Testis (tissue), 3 donors: ENCODE results near the gene NAPB. TPM values are rescaled to one million over a fixed set of nuclear protein-coding genes. Genes with fewer than 3 reads are reported as not detected.

ENCODE experiments used
- DNase-seq: peaks from one replicate; pipeline ENCODE4 v3.0.0-alpha.2; 2019
- H3K27ac ChIP-seq, 2 donors: fragments of 200-600 bp; sonication (generic); one replicate each; pipeline ENCODE4 v1.5.1; 2019
- H3K27me3 ChIP-seq: fragments of 200-600 bp; sonication (generic); one replicate; pipeline ENCODE4 v1.5.1; 2019
- H3K36me3 ChIP-seq: fragments of 200-600 bp; sonication (generic); one replicate; pipeline ENCODE4 v1.5.1; 2017; ENCODE audit warnings: low read depth; ENCODE audit errors: missing control alignments
- H3K4me1 ChIP-seq: fragments of 200-600 bp; sonication (generic); one replicate; pipeline ENCODE4 v1.5.1; 2019
- H3K4me3 ChIP-seq, 2 donors: fragments of 200-600 bp; sonication (generic); one replicate each; pipeline ENCODE4 v1.5.1; 2017 to 2019
- H3K9me3 ChIP-seq: fragments of 200-600 bp; sonication (generic); one replicate; pipeline ENCODE4 v1.5.1; 2017
- CTCF ChIP-seq, 3 experiments: fragments of 450-650 bp in 2 of 3; fragments of 200-600 bp in 1 of 3; sonication (generic) in 1 of 3; IDR thresholded peaks; one replicate each; pipeline ENCODE4 v1.5.1; 2016 to 2019; ENCODE audit warnings: antibody characterized with exemption in 3 of 3, mild to moderate bottlenecking in 2 of 3, moderate library complexity in 1 of 3
- POLR2A ChIP-seq: fragments of 450-650 bp; IDR thresholded peaks from one replicate; pipeline ENCODE4 v1.6.1; 2017; ENCODE audit warnings: antibody characterized with exemption, mild to moderate bottlenecking, moderate library complexity
- WGBS, 2 donors: methylation state at CpG; one replicate each; pipeline ENCODE4 v1.1.5; 2018; 5-methylcytosine and 5-hydroxymethylcytosine counted together
- intact Hi-C: fragments of 100-400 bp; cut with DNase I; formaldehyde crosslinking; loops from one replicate; pipeline ENCODE4 v1.15.1; 2023; ENCODE audit warnings: low total_unique reads
- polyA plus RNA-seq: library from polyadenylated mRNA; stranded (reverse); fragments of 350-450 nt; fragmentation: Illumina TruSeq; extraction: RNeasy Lipid Tissue Mini Kit (QIAGEN cat#74804); gene quantifications from one replicate; pipeline ENCODE4 v1.2.3, GENCODE V29; 2014; ENCODE audit warnings: low read depth, low replicate concordance; ENCODE audit not compliant: insufficient read depth
- total RNA-seq, 2 donors: library from RNA; depleted of rRNA; stranded (reverse); fragments of >200 nt; gene quantifications; one replicate each; pipeline ENCODE4 v1.2.3, GENCODE V29; 2016

Gene NAPB
- total and polyA plus RNA-seq, 3 donors from 2014 or later, result 14.7 to 40.4 (median 37.8) TPM

- no peak overlapping the region for H3K27ac ChIP-seq
- no peaks in the 10 kb centered on the region for H3K36me3 ChIP-seq
- no peak for DNase-seq
- intact Hi-C loops, result no loop called here
- no peak overlapping the region for H3K4me3 ChIP-seq
- no peak for TF ChIP-seq POLR2A
- TF ChIP-seq CTCF (IDR thresholded peaks at IDR 0.05), result no peak
- 79 to 91% methylated on average over 3 of the region's 3 CpGs for WGBS, 2 donors
- peaks cover 8% of the 10 kb centered on the region for H3K4me1 ChIP-seq
- no peaks in the 10 kb centered on the region for H3K27me3 ChIP-seq
- H3K9me3 ChIP-seq, result no peaks in the 10 kb centered on the region
These were observed 50.4 kb downstream of the NAPB start for GRCh38 chr20:23370873-23371272.

- no peak for DNase-seq
- no peak for TF ChIP-seq POLR2A
- no peak for TF ChIP-seq CTCF (IDR thresholded peaks at IDR 0.05)
These were observed 51.0 kb downstream of the NAPB start for GRCh38 chr20:23370274-23370673.

GRCh38 chr20:23369072-23369823 is 52.0 kb downstream of the NAPB start:
- DNase-seq, result no peak
- Histone ChIP-seq H3K4me3 (no peak overlapping the region), H3K9me3 (no peaks in the 10 kb centered on the region), H3K4me1 (peaks cover 24% of the 10 kb centered on the region), H3K36me3 (no peaks in the 10 kb centered on the region), H3K27ac (no peak overlapping the region), H3K27me3 (no peaks in the 10 kb centered on the region)
- intact Hi-C loops, result no loop called here
- TF ChIP-seq POLR2A (no peak), CTCF (IDR thresholded peaks at IDR 0.05) (no peak)
- 92 to 94% methylated on average over 14 of the region's 14 CpGs for WGBS, 2 donors

More at GRCh38 chr20:23370274-23370673, 51.0 kb downstream of the NAPB start:
- no peaks in the 10 kb centered on the region for H3K9me3 ChIP-seq
- 89 to 90% methylated on average over 5 of the region's 5 CpGs for WGBS, 2 donors
- peaks cover 14% of the 10 kb centered on the region for H3K4me1 ChIP-seq
- H3K27me3 ChIP-seq, result no peaks in the 10 kb centered on the region
- intact Hi-C loops, result no loop called here
- no peak overlapping the region for H3K4me3 ChIP-seq
- no peaks in the 10 kb centered on the region for H3K36me3 ChIP-seq
- no peak overlapping the region for H3K27ac ChIP-seq

- Histone ChIP-seq H3K9me3 (no peaks in the 10 kb centered on the region), H3K27me3 (no peaks in the 10 kb centered on the region), H3K27ac (no peak overlapping the region), H3K4me3 (no peak overlapping the region), H3K36me3 (no peaks in the 10 kb centered on the region), H3K4me1 (peaks cover 29% of the 10 kb centered on the region)
- TF ChIP-seq POLR2A (no peak), CTCF (IDR thresholded peaks at IDR 0.05) (no peak)
- intact Hi-C loops, result no loop called here
- no peak for DNase-seq
- WGBS, 2 donors, result 78 to 84% methylated on average over 2 of the region's 2 CpGs
These were observed 52.8 kb downstream of the NAPB start for GRCh38 chr20:23368316-23369071.
